H9 (cell line): ENCODE measurements around the gene SYT17. TPM values are rescaled to one million over a fixed set of nuclear protein-coding genes. Genes with fewer than 3 reads are reported as not detected.

ENCODE experiments used
- DNase-seq: peaks from one replicate; pipeline ENCODE4 v3.0.0-alpha.2; 2017
- H2AFZ ChIP-seq: one replicate; pipeline ENCODE4 v1.6.1; 2013; ENCODE audit warnings: mild to moderate bottlenecking, low read length, control low read depth, moderate library complexity
- H2AK5ac ChIP-seq: 2 replicates; pipeline ENCODE4 v1.6.1; 2013; ENCODE audit warnings: low read length, control low read depth, mixed read lengths; ENCODE audit not compliant: insufficient read length
- H2BK120ac ChIP-seq: one replicate; pipeline ENCODE4 v1.6.1; 2013; ENCODE audit warnings: low read depth, mild to moderate bottlenecking, low read length, control low read depth, inconsistent platforms; ENCODE audit not compliant: poor library complexity, severe bottlenecking
- H2BK12ac ChIP-seq: 2 replicates; pipeline ENCODE4 v1.6.1; 2013; ENCODE audit warnings: low read length, control low read depth, mixed read lengths, low read depth; ENCODE audit not compliant: insufficient read length
- H2BK15ac ChIP-seq: 2 replicates; pipeline ENCODE4 v1.6.1; 2013; ENCODE audit warnings: low read depth, low read length, control low read depth
- H2BK20ac ChIP-seq: one replicate; pipeline ENCODE4 v1.6.1; 2013; ENCODE audit warnings: low read depth, mild to moderate bottlenecking, low read length, control low read depth, inconsistent platforms; ENCODE audit not compliant: poor library complexity, severe bottlenecking
- H2BK5ac ChIP-seq: 2 replicates; pipeline ENCODE4 v1.6.1; 2013; ENCODE audit warnings: low read length, control low read depth, mixed read lengths; ENCODE audit not compliant: insufficient read length
- H3K14ac ChIP-seq: 2 replicates; pipeline ENCODE4 v1.6.1; 2013; ENCODE audit warnings: low read length, control low read depth; ENCODE audit not compliant: insufficient read depth
- H3K18ac ChIP-seq: 2 replicates; pipeline ENCODE4 v1.6.1; 2013; ENCODE audit warnings: low read depth, mild to moderate bottlenecking, mixed read lengths, low read length, control low read depth; ENCODE audit not compliant: insufficient read length
- H3K23ac ChIP-seq: 2 replicates; pipeline ENCODE4 v1.6.1; 2013; ENCODE audit warnings: low read length, control low read depth, mixed read lengths, low read depth; ENCODE audit not compliant: insufficient read length
- H3K23me2 ChIP-seq: 2 replicates; pipeline ENCODE4 v1.6.1; 2013; ENCODE audit warnings: low read depth, mild to moderate bottlenecking, mixed read lengths, low read length, control low read depth; ENCODE audit not compliant: insufficient read length, poor library complexity, severe bottlenecking
- H3K27ac ChIP-seq: 2 replicates; pipeline ENCODE4 v1.5.1; 2013; ENCODE audit warnings: low read length, control low read depth, mixed read lengths, low read depth; ENCODE audit not compliant: insufficient read length
- H3K27me3 ChIP-seq: 2 replicates; pipeline ENCODE4 v1.6.1; 2013; ENCODE audit warnings: low read length, control low read depth, inconsistent platforms; ENCODE audit not compliant: insufficient read depth
- H3K4ac ChIP-seq: 2 replicates; pipeline ENCODE4 v1.6.1; 2013; ENCODE audit warnings: low read depth, mild to moderate bottlenecking, control low read depth, inconsistent platforms, low read length, moderate library complexity
- H3K4me1 ChIP-seq: 2 replicates; pipeline ENCODE4 v1.6.1; 2013; ENCODE audit warnings: low read length, control low read depth, inconsistent platforms; ENCODE audit not compliant: insufficient read depth
- H3K4me2 ChIP-seq: 2 replicates; pipeline ENCODE4 v1.6.1; 2013; ENCODE audit warnings: low read length, control low read depth, mixed read lengths; ENCODE audit not compliant: insufficient read length, insufficient read depth
- H3K56ac ChIP-seq: 2 replicates; pipeline ENCODE4 v1.6.1; 2013; ENCODE audit warnings: low read depth, mild to moderate bottlenecking, mixed read lengths, low read length, control low read depth; ENCODE audit not compliant: insufficient read length
- H3K79me1 ChIP-seq: 2 replicates; pipeline ENCODE4 v1.6.1; 2013; ENCODE audit warnings: low read depth, mild to moderate bottlenecking, moderate library complexity, low read length, control low read depth, inconsistent platforms; ENCODE audit not compliant: insufficient read depth, poor library complexity, severe bottlenecking
- H3K79me2 ChIP-seq: 2 replicates; pipeline ENCODE4 v1.6.1; 2013; ENCODE audit warnings: low read length, control low read depth, inconsistent platforms; ENCODE audit not compliant: insufficient read depth
- H3K9ac ChIP-seq: 2 replicates; pipeline ENCODE4 v1.6.1; 2013; ENCODE audit warnings: low read length, control low read depth, mixed read lengths; ENCODE audit not compliant: insufficient read length; ENCODE audit errors: extremely low read depth
- H3K9me3 ChIP-seq: one replicate; pipeline ENCODE4 v1.6.1; 2013; ENCODE audit warnings: low read depth, low read length, inconsistent platforms; ENCODE audit not compliant: control insufficient read depth
- H3T11ph ChIP-seq: one replicate; pipeline ENCODE4 v1.6.1; 2013; ENCODE audit warnings: mild to moderate bottlenecking, low read length, control low read depth, inconsistent platforms
- H4K20me1 ChIP-seq: one replicate; pipeline ENCODE4 v1.6.1; 2013; ENCODE audit not compliant: control insufficient read depth, insufficient read length, insufficient read depth
- H4K5ac ChIP-seq: 2 replicates; pipeline ENCODE4 v1.6.1; 2013; ENCODE audit warnings: low read depth, mild to moderate bottlenecking, mixed read lengths, low read length, control low read depth; ENCODE audit not compliant: insufficient read length
- H4K8ac ChIP-seq: replicated peaks from 2 replicates; pipeline ENCODE4 v1.6.1; 2013; ENCODE audit warnings: low read length, control low read depth, mixed read lengths, low read depth; ENCODE audit not compliant: insufficient read length
- H4K91ac ChIP-seq: 2 replicates; pipeline ENCODE4 v1.6.1; 2013; ENCODE audit warnings: low read depth, mild to moderate bottlenecking, moderate library complexity, mixed read lengths, low read length, control low read depth; ENCODE audit not compliant: insufficient read length
- H3K27ac Mint-ChIP-seq, 3 experiments: 2 replicates in 2 of 3; 3 replicates in 1 of 3; pipeline ENCODE4 v1.8.0; 2020 to 2021; ENCODE audit warnings: mixed read lengths in 3 of 3, mild to moderate bottlenecking in 1 of 3, moderate library complexity in 1 of 3
- H3K27me3 Mint-ChIP-seq: 2 replicates; pipeline ENCODE4 v1.8.0; 2021; ENCODE audit warnings: low read depth, mild to moderate bottlenecking, moderate library complexity, mixed read lengths
- H3K36me3 Mint-ChIP-seq, 3 experiments: 2 replicates in 2 of 3; 3 replicates in 1 of 3; pipeline ENCODE4 v1.8.0; 2020 to 2021; ENCODE audit warnings: low read depth in 3 of 3, mixed read lengths in 3 of 3; ENCODE audit not compliant: insufficient read depth in 1 of 3
- H3K4me1 Mint-ChIP-seq, 2 experiments: 2 replicates each; pipeline ENCODE4 v1.8.0; 2020; ENCODE audit warnings: mixed read lengths in 2 of 2
- H3K4me3 Mint-ChIP-seq, 2 experiments: 2 replicates in 1 of 2; 3 replicates in 1 of 2; pipeline ENCODE4 v1.8.0; 2020 to 2021; ENCODE audit warnings: mild to moderate bottlenecking in 2 of 2, mixed read lengths in 2 of 2, moderate library complexity in 1 of 2
- H3K9me3 Mint-ChIP-seq, 2 experiments: 2 replicates in 1 of 2; 3 replicates in 1 of 2; pipeline ENCODE4 v1.8.0; 2020; ENCODE audit warnings: mild to moderate bottlenecking in 2 of 2, mixed read lengths in 2 of 2, moderate library complexity in 1 of 2
- WGBS: extraction: QIAGEN DNeasy Blood & Tissue Kit; methylation state at CpG from one replicate; pipeline ENCODE4 v1.1.7; 2013; ENCODE audit warnings: missing lambda C conversion rate, low lambda C conversion rate, mixed read lengths; ENCODE audit not compliant: insufficient read length; ENCODE audit errors: extremely low coverage; 5-methylcytosine and 5-hydroxymethylcytosine counted together
- total RNA-seq: library from RNA; stranded (reverse); gene quantifications from 2 replicates; pipeline ENCODE4 v1.2.1, GENCODE V29; 2021
- TF ChIP-seq, protein P1 (sequence below): fragments of 200-600 bp; sonication (generic); conservative IDR thresholded peaks from 3 replicates; pipeline ENCODE4 v1.8.0; 2021; ENCODE audit warnings: antibody characterized with exemption, mild to moderate bottlenecking

The SYT17 gene
- total RNA-seq, 1 experiment from 2014 or later: 3.0 TPM

GRCh38 chr16:19173059-19173458 lies 5.0 kb downstream of the SYT17 start:
- Histone ChIP-seq H3K27me3 (peaks cover 6% of the 10 kb centered on the region; the same call in 1 of the 2 replicates), H2BK120ac (no peak overlapping the region), H3K4me1 (no peaks in the 10 kb centered on the region), H3T11ph (no peak overlapping the region), H2BK5ac (no peak overlapping the region), H4K8ac (no peak overlapping the region), H2BK20ac (no peak overlapping the region), H3K4me2 (no peak overlapping the region), H2AFZ (no peak overlapping the region), H3K23ac (no peak overlapping the region), H4K20me1 (no peaks in the 10 kb centered on the region), H2AK5ac (no peak overlapping the region), H4K91ac (no peak overlapping the region), H3K9ac (no peak overlapping the region), H3K14ac (no peak overlapping the region), H2BK15ac (no peak overlapping the region), H4K5ac (no peak overlapping the region), H3K79me1 (no peaks in the 10 kb centered on the region), H3K56ac (no peak overlapping the region), H3K27ac (no peak overlapping the region), H3K79me2 (no peaks in the 10 kb centered on the region), H2BK12ac (no peak overlapping the region), H3K9me3 (no peaks in the 10 kb centered on the region), H3K4ac (no peak overlapping the region), H3K23me2 (peaks cover 9% of the 10 kb centered on the region), H3K18ac (no peak overlapping the region)
- Mint-ChIP-seq H3K9me3 (no peaks in the 10 kb centered on the region), H3K27me3 (peaks cover 30% of the 10 kb centered on the region), H3K36me3 (no peaks in the 10 kb centered on the region), H3K4me3 (no peak overlapping the region), H3K27ac (no peak overlapping the region), H3K4me1 (peaks cover 4 to 6% of the 10 kb centered on the region in 2 experiments)
- no CpG with 5 or more reads among the region's 8 CpGs for WGBS
- DNase-seq: no peak
- TF ChIP-seq, protein P1, sequence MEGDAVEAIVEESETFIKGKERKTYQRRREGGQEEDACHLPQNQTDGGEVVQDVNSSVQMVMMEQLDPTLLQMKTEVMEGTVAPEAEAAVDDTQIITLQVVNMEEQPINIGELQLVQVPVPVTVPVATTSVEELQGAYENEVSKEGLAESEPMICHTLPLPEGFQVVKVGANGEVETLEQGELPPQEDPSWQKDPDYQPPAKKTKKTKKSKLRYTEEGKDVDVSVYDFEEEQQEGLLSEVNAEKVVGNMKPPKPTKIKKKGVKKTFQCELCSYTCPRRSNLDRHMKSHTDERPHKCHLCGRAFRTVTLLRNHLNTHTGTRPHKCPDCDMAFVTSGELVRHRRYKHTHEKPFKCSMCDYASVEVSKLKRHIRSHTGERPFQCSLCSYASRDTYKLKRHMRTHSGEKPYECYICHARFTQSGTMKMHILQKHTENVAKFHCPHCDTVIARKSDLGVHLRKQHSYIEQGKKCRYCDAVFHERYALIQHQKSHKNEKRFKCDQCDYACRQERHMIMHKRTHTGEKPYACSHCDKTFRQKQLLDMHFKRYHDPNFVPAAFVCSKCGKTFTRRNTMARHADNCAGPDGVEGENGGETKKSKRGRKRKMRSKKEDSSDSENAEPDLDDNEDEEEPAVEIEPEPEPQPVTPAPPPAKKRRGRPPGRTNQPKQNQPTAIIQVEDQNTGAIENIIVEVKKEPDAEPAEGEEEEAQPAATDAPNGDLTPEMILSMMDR: no peak
